Endodermal cell (in vitro differentiated cells): ENCODE data around the gene FAM13A. TPM values are rescaled to one million over a fixed set of nuclear protein-coding genes. Genes with fewer than 3 reads are reported as not detected.

Experiments
- DNase-seq: peaks from one replicate; pipeline ENCODE4 v3.0.0-alpha.2; 2017
- H3K27ac ChIP-seq: 2 replicates; pipeline ENCODE4 v1.5.1; 2013; ENCODE audit warnings: mild to moderate bottlenecking, low read depth, low read length, moderate library complexity
- H3K27me3 ChIP-seq: 2 replicates; pipeline ENCODE4 v1.6.1; 2013; ENCODE audit warnings: mild to moderate bottlenecking, low read length, moderate library complexity; ENCODE audit not compliant: insufficient read depth, control insufficient read depth, poor library complexity, severe bottlenecking
- H3K36me3 ChIP-seq: 2 replicates; pipeline ENCODE4 v1.7.0; 2013; ENCODE audit warnings: mild to moderate bottlenecking, low read length, moderate library complexity; ENCODE audit not compliant: control insufficient read depth, insufficient read depth
- H3K4me1 ChIP-seq: one replicate; pipeline ENCODE4 v1.7.0; 2013; ENCODE audit warnings: low read length; ENCODE audit not compliant: control insufficient read depth, insufficient read depth
- H3K4me3 ChIP-seq: 2 replicates; pipeline ENCODE4 v1.5.1; 2013; ENCODE audit warnings: mild to moderate bottlenecking, low read length, moderate library complexity
- H3K9ac ChIP-seq: 2 replicates; pipeline ENCODE4 v1.6.1; 2013; ENCODE audit warnings: mild to moderate bottlenecking, low read length, moderate library complexity; ENCODE audit not compliant: poor library complexity, severe bottlenecking; ENCODE audit errors: extremely low read depth
- H3K9me3 ChIP-seq: 2 replicates; pipeline ENCODE4 v1.6.1; 2013; ENCODE audit warnings: mild to moderate bottlenecking, low read length, moderate library complexity; ENCODE audit not compliant: control insufficient read depth
- H3K27ac Mint-ChIP-seq: 2 replicates; pipeline ENCODE4 v1.8.0; 2020; ENCODE audit warnings: mixed read lengths
- H3K27me3 Mint-ChIP-seq: 2 replicates; pipeline ENCODE4 v1.8.0; 2021; ENCODE audit warnings: mild to moderate bottlenecking, mixed read lengths; ENCODE audit not compliant: insufficient read depth
- H3K36me3 Mint-ChIP-seq: 2 replicates; pipeline ENCODE4 v1.8.0; 2020; ENCODE audit warnings: low read depth, mixed read lengths
- H3K4me1 Mint-ChIP-seq: 2 replicates; pipeline ENCODE4 v1.8.0; 2020; ENCODE audit warnings: mixed read lengths
- H3K4me3 Mint-ChIP-seq: 2 replicates; pipeline ENCODE4 v1.8.0; 2020; ENCODE audit warnings: mild to moderate bottlenecking, moderate library complexity, mixed read lengths
- H3K9me3 Mint-ChIP-seq: 2 replicates; pipeline ENCODE4 v1.8.0; 2020; ENCODE audit warnings: mild to moderate bottlenecking, mixed read lengths
- WGBS, 2 experiments: methylation state at CpG; one replicate each; pipeline versions ENCODE4 v1.1.5 to v1.1.7; 2013; ENCODE audit warnings: missing lambda C conversion rate in 2 of 2, mixed read lengths in 1 of 2; ENCODE audit not compliant: insufficient coverage in 1 of 2, insufficient read length in 1 of 2; 5-methylcytosine and 5-hydroxymethylcytosine counted together
- total RNA-seq, 2 donors: library from RNA; stranded (reverse); fragmentation: NEBNext Ultra II Directional in 1 of 2; extraction: Animal tissue kit (Norgen Biotek cat#: 25700) in 1 of 2; gene quantifications; 2 replicates in 1 of 2; 3 replicates in 1 of 2; pipeline ENCODE4 v1.2.1, GENCODE V29; 2021
- TF ChIP-seq, protein P1 (sequence below): fragments of 200-600 bp; sonication (generic); conservative IDR thresholded peaks from 2 replicates; pipeline ENCODE4 v1.5.0; 2021; ENCODE audit warnings: antibody characterized with exemption, mild to moderate bottlenecking

Gene FAM13A
- total RNA-seq, 2 donors from 2014 or later, result 13.6 to 17.0 TPM

GRCh38 chr4:88775026-88775425 lies 282.0 kb downstream of the FAM13A start:
- no peak overlapping the region for H3K4me3 Mint-ChIP-seq
- H3K27ac Mint-ChIP-seq, result no peak overlapping the region
- H3K36me3 Mint-ChIP-seq, result peaks cover 2% of the 10 kb centered on the region
- H3K27ac ChIP-seq, result no peak overlapping the region
- no peak overlapping the region for H3K9ac ChIP-seq
- H3K4me1 Mint-ChIP-seq, result no peaks in the 10 kb centered on the region
- no peaks in the 10 kb centered on the region for H3K27me3 ChIP-seq
- WGBS, 2 experiments, result 89% methylated on average over 1 of the region's 1 CpG; no CpG with 5 or more reads in 1 of the 2 experiments
- no peak for DNase-seq
- TF ChIP-seq, protein P1, sequence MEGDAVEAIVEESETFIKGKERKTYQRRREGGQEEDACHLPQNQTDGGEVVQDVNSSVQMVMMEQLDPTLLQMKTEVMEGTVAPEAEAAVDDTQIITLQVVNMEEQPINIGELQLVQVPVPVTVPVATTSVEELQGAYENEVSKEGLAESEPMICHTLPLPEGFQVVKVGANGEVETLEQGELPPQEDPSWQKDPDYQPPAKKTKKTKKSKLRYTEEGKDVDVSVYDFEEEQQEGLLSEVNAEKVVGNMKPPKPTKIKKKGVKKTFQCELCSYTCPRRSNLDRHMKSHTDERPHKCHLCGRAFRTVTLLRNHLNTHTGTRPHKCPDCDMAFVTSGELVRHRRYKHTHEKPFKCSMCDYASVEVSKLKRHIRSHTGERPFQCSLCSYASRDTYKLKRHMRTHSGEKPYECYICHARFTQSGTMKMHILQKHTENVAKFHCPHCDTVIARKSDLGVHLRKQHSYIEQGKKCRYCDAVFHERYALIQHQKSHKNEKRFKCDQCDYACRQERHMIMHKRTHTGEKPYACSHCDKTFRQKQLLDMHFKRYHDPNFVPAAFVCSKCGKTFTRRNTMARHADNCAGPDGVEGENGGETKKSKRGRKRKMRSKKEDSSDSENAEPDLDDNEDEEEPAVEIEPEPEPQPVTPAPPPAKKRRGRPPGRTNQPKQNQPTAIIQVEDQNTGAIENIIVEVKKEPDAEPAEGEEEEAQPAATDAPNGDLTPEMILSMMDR, result no peak
- no peaks in the 10 kb centered on the region for H3K9me3 ChIP-seq
- H3K36me3 ChIP-seq, result no peaks in the 10 kb centered on the region
- H3K9me3 Mint-ChIP-seq, result no peaks in the 10 kb centered on the region
- H3K4me1 ChIP-seq, result no peaks in the 10 kb centered on the region
- no peaks in the 10 kb centered on the region for H3K27me3 Mint-ChIP-seq
- H3K4me3 ChIP-seq, result no peak overlapping the region

DNA sequence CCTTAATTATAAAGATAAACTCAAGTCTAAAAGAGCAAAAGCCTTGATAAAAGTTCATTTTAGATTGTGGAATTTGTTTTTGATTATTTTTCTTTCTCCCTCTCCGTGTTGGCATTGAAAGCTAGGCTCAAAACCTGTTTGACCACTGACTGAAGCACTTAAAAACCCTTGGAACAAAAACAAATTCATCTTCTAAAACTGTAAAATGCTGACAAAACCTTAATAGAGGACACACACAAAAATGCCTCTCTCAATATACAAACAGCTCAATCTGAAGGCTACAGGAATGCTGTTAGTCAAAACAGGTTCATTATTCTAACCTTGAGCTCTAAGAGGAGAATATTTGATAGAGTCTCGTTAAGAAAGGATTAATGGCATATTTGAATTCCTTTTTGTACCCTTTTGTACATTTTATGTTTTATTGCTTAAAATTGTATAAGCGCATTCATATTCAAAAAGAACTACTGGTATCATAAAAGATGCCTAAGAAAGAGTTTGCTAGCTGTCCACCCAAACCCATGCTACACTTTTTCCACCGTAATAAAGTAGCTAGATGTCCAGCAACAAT lies 285.0 kb downstream of the FAM13A start:
- peaks cover under 1% of the 10 kb centered on the region for H3K4me1 Mint-ChIP-seq
- no peak overlapping the region for H3K27ac Mint-ChIP-seq
- H3K9ac ChIP-seq, result no peak overlapping the region
- H3K36me3 ChIP-seq, result no peaks in the 10 kb centered on the region
- H3K4me3 ChIP-seq, result no peak overlapping the region
- TF ChIP-seq, protein P1, result no peak
- peaks cover 2% of the 10 kb centered on the region for H3K36me3 Mint-ChIP-seq
- no peak overlapping the region for H3K4me3 Mint-ChIP-seq
- no peaks in the 10 kb centered on the region for H3K9me3 Mint-ChIP-seq
- no peaks in the 10 kb centered on the region for H3K9me3 ChIP-seq
- DNase-seq, result no peak
- no peaks in the 10 kb centered on the region for H3K27me3 ChIP-seq
- no peaks in the 10 kb centered on the region for H3K4me1 ChIP-seq
- WGBS, 2 experiments, result 91 to 100% methylated on average over 1 to 4 of the region's 4 CpGs
- H3K27me3 Mint-ChIP-seq, result no peaks in the 10 kb centered on the region
- no peak overlapping the region for H3K27ac ChIP-seq

GRCh38 chr4:88765729-88766128 lies 291.3 kb downstream of the FAM13A start:
- Mint-ChIP-seq H3K4me1 (peaks cover 8% of the 10 kb centered on the region), H3K27me3 (no peaks in the 10 kb centered on the region), H3K4me3 (no peak overlapping the region), H3K36me3 (no peaks in the 10 kb centered on the region), H3K27ac (no peak overlapping the region), H3K9me3 (no peaks in the 10 kb centered on the region)
- H3K9ac ChIP-seq, result no peak overlapping the region
- H3K27me3 ChIP-seq, result no peaks in the 10 kb centered on the region
- TF ChIP-seq, protein P1, result no peak
- 82 to 89% methylated on average over 1 to 2 of the region's 2 CpGs for WGBS, 2 experiments
- no peak overlapping the region for H3K27ac ChIP-seq
- H3K4me1 ChIP-seq, result no peaks in the 10 kb centered on the region
- H3K4me3 ChIP-seq, result no peak overlapping the region
- H3K9me3 ChIP-seq, result no peaks in the 10 kb centered on the region
- H3K36me3 ChIP-seq, result no peaks in the 10 kb centered on the region
- no peak for DNase-seq
